NOMO-1 treated with dmso at 0.1 percent for 144 hours (cell line): ENCODE results near the gene TM4SF1.
A peak's percentile ranks its signal among the peaks of the same experiment; 100 is the strongest.

Source experiments
- DNase-seq: peaks from one replicate; lab custom pipeline; 2025; ENCODE audit not compliant: unreplicated experiment; lab: John Stamatoyannopoulos, UW

Gene TM4SF1

GRCh38 chr3:149377408-149378364, at the start of gene TM4SF1:
Gene TM4SF1, minus strand, starts transcription at chr3:149377649. Its CDS starts 102 bp downstream, at chr3:149377547.
- no peak for DNase-seq

- DNase-seq: no peak
Measured at GRCh38 chr3:149426325-149426724, 48.9 kb upstream of the TM4SF1 start.

GRCh38 chr3:149424918-149425317, 47.5 kb upstream of the TM4SF1 start:
- DNase-seq: no peak

- DNase-seq: no peak
Measured at GRCh38 chr3:149421764-149422163, 44.3 kb upstream of the TM4SF1 start.

GRCh38 chr3:149419816-149420215, 42.4 kb upstream of the TM4SF1 start:
- no peak for DNase-seq

GRCh38 chr3:149417727-149418126, 40.3 kb upstream of the TM4SF1 start:
- DNase-seq: no peak

GRCh38 chr3:149417174-149417573, 39.7 kb upstream of the TM4SF1 start:
- DNase-seq: no peak

- DNase-seq: peak; percentile 65
Measured at GRCh38 chr3:149415484-149415883, 38.0 kb upstream of the TM4SF1 start.

GRCh38 chr3:149414557-149415231, 37.2 kb upstream of the TM4SF1 start:
- DNase-seq: no peak

GRCh38 chr3:149411583-149411982, 34.1 kb upstream of the TM4SF1 start:
- DNase-seq: no peak

- DNase-seq: no peak
Measured at GRCh38 chr3:149409351-149409750, 31.9 kb upstream of the TM4SF1 start.

- DNase-seq: no peak
Measured at GRCh38 chr3:149407898-149408297, 30.4 kb upstream of the TM4SF1 start.

GRCh38 chr3:149406244-149406752, 28.8 kb upstream of the TM4SF1 start:
- no peak for DNase-seq

- no peak for DNase-seq
Measured at GRCh38 chr3:149403443-149403842, 26.0 kb upstream of the TM4SF1 start.

GRCh38 chr3:149402481-149402880, 25.0 kb upstream of the TM4SF1 start:
- DNase-seq: no peak

GRCh38 chr3:149401926-149402310, 24.5 kb upstream of the TM4SF1 start:
- DNase-seq: no peak

- DNase-seq: no peak
Measured at GRCh38 chr3:149401212-149401925, 23.9 kb upstream of the TM4SF1 start.

GRCh38 chr3:149400645-149401044, 23.2 kb upstream of the TM4SF1 start:
- no peak for DNase-seq

GRCh38 chr3:149398296-149398695, 20.8 kb upstream of the TM4SF1 start:
- no peak for DNase-seq

GRCh38 chr3:149397528-149397927, 20.1 kb upstream of the TM4SF1 start:
- DNase-seq: no peak

- DNase-seq: no peak
Measured at GRCh38 chr3:149396476-149396875, 19.0 kb upstream of the TM4SF1 start.
